NCI-H1694 treated with DMSO at 0.1 percent for 48 hours (cell line): ENCODE data around the gene NSL1.
"Not testable (repeated sequence)": the region's sequence is repeated elsewhere in the genome, so short reads cannot be mapped to it uniquely, and the experiment has no call there.

Experiments used
- DNase-seq: peaks from one replicate; lab custom pipeline; 2025; lab: John Stamatoyannopoulos, UW

Gene NSL1

DNA sequence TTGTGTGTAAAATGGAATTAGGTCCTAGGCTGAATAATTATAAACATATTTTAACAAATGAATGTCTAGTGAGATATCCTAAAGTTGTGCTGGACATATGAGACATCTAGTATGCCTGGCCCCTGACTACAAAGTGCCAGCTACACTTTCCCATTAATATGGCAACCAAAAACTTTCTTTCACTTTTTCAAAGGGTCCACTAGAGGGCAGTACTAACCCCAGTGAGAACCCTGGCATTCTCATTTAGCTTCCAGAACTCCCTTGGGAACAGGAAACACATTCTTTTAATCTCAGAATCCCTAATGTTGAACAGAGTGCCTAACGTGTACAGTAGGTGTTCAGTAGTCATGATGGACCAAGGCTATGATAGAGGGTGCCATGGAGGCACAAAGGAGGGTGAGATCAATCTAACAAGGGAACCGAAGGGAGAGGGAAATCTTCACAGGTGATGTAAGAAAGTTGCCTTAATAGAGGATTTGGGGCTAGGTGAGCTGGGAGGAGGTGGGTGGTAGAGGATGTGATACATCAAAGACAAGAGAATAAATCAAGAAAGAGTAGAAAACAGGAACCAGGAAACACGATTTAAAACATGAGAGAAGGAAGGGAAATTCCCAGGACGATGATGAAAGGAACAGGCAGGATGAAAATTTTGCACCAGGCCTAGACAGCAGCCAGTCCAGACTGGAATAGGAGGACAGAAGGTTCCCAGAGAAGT lies 41.6 kb downstream of the NSL1 start:
- peak; percentile 73 for DNase-seq

DNA sequence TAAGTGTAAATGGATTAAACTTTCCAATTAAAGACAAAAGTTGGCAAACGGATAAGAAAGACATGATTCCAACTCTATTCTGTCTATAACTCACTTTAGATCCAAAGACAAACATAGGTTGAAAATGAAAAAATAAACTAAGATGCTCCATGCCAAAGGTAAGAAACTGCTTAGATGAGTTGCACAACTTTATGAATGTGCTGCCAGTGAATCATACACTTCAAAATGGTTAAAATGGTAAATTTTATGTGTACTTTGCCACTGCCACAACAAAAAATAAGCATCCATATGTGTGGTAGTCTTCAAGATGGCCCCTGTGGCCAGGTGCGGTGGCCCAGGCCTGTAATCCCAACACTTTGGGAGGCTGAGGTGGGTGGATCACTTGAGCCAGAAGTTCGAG lies 45.0 kb downstream of the NSL1 start:
- DNase-seq: no peak

DNA sequence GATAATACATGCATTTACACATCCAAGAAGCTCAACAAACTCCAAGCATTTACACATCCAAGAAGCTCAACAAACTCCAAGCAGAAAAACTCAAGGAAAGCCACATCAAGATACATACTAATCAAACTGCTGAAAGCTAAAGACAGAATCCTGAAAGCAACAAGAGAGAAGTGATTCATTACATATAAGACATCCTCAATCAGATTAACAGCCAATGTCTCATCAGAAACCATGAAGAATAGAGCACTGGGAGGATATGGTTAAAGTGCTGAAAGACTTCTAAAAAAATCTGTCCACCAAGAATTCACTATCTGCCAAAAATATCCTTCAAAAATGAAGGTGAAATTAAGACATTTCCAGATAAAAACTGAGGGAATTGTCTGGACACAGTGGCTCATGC lies 46.3 kb downstream of the NSL1 start:
- DNase-seq: no peak

DNA sequence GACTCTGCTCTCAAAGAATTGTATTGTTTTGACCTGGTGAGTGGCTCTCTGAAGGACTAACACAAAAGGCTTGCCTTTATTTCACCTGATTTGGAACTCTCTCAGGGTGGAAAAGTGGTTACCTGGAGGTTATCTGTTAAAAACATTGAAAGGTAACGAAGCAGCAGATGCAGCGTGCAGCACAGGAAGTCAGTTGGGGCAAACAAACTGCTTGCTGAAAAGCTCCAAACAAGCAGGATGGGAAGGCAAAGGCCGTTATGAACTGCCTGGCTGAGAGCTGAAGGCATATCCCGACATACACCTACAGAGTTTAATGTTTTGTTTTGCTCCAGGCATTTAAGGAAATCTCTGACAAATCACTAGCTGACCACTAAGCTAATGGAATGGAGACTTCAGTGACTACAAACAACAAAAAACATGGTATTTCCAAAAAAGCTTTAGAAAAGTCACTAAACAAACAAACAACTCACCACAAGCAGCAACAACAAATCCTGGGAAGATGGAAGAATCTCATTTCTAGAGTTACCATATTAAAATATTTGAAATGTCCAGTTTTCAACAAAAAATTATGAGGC lies 47.6 kb downstream of the NSL1 start:
- no peak for DNase-seq

DNA sequence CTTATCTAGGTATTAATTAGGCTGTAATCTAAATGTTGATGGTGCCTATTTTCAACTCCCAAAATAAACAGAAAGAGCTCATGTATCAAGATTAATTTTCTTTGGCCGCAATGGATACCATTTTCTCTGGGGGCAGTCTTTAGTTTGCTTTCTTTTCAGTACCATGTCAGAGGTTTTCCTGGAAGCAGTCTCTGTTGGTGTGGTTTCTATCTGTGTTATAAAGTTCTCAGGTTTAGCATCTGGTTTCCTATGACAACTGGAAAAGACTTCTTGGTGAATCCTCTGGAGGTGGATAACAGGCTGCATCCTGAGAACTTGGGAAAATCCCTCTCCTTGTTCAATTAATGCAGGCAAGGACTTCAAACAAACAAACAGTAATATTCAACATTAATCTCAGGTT lies 53.2 kb downstream of the NSL1 start:
- no peak for DNase-seq

DNA sequence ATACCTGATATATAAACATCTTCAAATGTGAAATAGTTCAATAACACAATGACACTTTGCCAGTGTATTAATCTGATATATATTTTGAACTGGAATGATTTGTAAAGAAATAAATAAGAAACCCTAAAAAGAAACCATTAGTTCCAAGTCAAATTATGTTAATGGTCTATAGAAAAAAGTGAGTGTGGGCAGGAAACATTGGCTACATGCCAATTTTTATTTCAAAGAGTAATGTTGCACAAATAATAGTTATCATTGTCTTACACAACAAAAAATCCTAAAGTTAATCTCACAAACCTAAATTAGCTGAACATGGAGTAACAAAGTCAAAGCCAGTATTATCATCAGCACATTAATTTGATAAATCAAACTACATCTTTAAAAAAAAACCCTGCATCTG lies 54.0 kb downstream of the NSL1 start:
- no peak for DNase-seq

DNA sequence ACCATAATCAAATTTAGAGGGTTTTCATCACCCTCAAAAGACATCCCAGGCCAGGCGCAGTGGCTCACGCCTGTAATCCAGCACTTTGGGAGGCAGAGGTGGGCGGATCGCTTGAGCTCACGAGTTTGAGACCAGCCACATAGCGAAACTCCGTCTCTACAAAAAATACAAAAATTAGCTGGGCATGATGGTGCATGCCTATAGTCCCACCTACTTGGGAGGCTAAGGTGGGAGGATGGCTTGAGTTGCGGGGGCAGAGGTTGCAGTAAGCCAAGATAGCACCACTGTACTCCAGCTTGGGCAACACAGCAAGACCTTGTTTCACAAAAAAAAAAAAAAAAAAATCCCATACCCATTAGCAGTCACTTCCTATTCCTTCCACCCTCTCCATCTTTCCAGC lies 58.5 kb downstream of the NSL1 start:
- no peak for DNase-seq

DNA sequence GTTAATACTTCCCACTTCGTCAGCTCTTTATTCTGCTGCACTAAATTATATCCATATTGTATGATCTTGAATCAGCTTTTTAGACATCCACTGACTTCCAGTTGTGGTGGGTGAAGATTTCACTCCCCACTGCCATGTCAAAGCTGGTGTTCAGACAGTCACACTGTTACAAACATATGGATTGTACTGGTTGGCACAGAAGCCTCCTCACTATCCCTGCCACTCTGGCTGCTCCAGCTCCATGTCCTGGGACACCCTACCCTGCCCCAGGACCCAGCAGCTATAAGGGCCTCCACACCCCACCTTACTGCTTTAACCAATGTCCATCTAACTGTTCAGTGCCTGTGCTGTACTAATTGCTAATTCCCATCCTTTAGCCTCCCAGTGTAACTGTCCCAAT lies 59.9 kb downstream of the NSL1 start:
- DNase-seq: no peak

DNA sequence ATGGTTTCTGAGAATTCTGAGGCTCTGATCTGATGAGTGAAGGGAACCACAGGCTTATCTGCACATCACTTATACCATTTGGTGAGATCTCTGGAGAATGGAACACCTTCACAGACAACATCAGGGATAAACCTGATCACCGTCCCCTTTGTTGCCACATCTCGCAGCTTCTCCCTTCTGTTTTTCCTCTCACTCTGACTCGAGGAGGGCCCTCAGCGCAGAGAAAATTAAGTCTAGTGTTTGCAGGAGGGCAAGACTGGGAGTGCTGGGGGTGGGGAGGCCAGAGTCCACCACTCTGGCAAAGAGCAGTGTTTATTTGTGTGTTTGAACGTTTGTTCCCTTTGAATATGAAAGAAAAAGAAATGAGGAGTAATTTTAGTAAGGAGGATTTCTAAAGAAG lies 63.0 kb downstream of the NSL1 start:
- DNase-seq: no peak

DNA sequence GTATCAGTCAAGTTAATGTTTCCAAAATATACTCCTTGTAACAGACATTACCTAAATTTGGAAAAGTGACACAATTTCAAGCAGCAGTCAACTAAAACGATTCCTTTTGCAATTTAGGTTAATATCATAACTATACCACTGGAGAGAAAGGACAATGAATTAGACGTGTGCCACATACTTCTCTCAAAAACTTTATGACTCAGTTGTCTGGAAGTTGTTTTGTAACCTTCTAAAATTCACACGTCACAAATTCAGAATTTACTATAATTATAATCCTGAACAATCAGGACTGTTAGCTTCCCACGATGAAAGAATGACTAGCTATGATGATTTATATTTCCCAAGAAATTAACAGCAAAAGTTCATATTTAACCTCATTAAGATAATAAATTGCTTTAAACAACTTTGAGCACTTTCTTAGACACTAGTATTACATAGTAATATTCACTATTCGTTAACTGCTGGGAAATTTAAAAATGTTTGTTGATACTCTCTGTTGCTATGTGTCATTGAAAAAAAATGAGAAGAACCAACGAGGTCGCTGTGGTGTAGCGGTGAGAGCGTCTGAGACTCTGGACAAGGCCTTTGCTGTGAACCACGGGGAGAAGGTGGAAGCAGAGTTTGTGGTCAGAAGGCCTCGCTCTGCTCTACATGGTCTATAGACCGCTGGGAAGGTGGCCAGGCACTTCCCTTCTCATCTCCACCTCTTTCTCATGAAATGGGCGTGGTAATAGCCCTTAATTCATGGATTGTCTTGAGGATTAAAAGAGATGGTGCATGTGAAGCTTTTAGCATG lies 64.0 kb downstream of the NSL1 start:
- no peak for DNase-seq

DNA sequence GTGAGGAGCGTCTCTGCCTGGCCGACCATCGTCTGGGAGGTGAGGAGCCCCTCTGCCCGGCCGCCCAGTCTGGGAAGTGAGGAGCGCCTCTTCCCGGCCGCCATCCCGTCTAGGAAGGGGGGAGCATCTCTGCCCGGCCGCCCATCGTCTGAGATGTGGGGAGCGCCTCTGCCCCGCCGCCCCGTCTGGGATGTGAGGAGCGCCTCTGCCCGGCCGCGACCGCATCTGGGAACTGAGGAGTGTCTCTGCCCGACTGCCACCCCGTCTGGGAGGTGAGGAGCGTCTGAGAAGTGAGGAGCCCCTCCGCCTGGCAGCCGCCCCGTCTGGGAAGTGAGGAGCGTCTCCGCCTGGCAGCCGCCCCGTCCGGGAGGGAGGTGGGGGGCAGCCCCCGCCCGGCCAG lies 66.9 kb downstream of the NSL1 start:
- DNase-seq: not testable (repeated sequence)

DNA sequence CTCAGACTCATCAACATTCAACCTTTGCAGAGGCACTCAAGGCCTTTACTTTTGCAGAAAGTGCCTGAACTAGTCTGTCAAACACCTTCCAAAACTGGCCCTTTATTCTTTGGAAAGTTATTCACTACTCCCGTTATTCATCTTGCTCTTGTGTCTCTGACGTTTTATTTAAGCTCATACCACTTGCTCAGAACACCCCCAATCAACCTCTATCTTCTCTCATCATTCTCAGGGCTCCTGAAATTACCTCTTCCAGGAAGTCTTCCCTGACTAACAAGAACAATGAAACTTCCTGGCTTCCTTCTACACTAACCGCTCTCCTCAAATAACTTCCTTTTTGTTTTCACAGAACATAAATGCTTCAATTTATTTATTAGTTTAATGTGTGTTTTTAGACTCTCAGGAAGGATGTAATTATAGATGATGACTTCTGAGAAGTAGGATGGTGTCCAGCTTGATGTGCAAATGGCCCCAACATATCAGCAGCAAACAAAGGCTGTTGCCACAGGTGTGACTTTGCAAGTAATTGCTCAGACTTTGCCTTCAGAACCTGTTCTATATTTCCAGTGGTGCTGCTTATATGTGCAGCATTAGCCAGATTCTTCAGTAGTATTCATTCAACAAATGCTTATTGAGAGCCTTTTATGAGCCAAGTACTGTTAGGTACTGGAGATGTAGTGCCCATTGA lies 69.2 kb downstream of the NSL1 start:
- DNase-seq: no peak

DNA sequence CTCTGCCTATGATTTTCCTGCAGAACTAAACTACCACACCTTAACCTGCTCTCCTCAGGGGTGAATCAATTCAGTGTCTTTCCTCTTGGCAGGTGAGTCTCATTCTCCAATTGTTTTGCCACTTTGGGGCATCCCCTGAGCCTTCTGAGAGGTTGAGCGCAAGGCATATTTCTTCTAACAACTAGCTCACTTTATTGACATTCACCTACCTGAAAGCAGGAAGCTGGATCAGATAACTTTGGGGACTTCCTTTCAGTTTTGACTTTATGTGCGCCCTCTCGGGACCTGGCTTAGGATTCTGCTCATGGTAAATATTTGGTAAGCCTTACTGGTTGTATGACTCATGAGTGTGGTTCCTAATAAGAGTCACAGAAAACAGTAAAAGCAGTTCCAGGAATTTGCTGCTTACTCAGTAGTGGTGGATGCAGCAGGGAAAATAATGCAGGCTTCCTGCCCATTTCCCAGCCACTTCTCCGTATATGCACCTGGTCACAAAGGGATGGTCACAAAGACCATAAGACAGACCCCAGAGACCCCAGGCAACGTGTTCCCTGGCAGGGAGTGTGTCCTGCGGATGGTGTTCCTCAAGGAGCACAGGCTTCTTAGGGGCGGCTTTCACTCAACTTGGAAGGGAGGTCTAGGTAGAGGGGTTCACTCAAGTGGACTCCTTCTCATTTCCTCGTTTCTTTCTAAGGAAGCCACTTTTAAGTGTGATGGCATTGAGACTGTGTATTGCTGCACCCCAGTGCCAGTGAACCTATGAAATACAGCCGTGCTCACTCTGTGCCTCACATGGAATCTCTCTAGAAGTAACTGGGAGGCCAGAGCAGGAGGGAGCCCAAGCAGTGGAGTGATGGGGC lies 70.0 kb downstream of the NSL1 start:
- no peak for DNase-seq

DNA sequence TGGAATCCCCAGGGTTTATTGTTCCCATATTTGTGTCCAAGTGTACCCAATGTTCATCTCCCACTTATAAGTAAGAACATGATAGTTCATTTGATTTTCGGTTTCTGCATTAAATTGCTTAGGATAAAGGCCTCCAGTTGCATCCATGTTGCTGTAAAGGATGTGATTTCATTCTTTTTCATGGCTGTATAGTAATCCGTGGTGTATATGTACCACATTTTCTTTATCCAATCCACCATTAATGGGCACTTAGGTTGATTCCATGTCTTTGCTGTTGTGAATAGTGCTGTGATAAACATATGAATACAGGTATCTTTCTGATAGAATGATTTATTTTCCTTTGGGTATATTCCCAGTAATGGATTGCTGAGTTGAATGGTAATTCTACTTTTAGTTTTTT lies 71.9 kb downstream of the NSL1 start:
- DNase-seq: no peak

DNA sequence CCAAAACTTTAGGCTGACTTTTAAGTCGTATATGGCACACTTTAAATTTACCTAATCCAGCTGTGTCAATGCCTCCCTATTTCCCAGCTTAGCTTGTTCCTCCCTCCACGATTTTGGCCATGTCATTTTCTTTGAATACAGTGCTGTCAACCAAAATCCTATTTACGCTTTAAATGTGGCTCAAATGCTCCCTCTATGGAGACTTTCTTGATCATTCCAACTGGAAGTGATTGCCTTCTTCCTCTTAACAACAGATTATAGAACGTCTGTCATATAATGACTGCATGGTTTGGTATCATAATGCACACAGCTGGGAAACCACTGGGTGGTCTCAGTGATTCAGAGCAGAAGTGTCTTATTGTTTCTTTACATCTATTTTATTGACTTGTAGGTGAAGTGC lies 73.1 kb downstream of the NSL1 start:
- no peak for DNase-seq

DNA sequence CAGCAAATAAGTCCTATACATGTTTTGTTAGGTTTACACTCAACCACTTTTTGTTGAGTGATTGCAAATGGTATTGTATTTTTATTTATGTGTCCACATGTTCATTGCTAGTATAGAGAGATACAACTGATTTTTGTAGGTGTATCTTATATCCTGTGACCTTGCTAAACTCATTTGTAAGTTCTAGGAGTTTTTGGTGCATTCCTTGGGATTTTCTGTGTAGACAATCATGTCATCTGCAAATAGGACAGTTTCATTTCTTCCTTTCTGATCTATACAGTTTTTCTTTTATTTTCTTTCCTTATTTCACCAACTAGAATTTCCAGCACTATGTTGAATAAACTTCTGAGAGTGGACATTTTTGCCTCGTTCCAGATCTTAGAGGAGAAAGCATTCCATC lies 75.4 kb downstream of the NSL1 start:
- DNase-seq: no peak

DNA sequence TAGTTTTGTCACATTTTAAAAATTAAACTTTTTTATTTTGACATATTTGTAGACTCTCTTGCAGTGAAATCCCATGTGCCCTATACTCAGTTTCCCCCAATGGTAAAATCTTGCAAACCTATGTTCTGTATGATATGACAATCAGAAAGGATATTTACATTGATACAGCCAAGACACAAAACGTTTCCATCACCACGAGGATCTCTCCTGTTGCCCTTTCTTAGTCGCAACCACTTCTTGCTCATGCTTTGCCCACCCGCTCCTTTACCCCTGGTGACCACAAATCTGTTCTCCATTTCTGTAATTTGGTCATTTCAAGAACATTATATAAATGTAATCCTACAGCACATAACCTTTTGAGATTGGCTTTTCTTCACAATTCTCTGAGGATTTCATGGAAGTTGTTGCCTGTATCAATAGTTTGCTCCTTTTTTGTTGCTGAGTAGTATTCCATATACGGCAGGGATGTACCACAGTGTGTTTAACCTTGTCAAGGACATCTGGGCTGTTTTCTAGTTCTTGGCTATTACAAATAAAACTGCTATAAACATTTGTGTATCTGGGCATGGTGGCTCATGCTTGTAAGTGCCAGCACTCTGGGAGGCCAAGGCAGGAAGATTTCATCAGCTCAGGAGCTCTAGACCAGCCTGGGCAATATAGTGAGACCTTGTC lies 78.0 kb downstream of the NSL1 start:
- no peak for DNase-seq

DNA sequence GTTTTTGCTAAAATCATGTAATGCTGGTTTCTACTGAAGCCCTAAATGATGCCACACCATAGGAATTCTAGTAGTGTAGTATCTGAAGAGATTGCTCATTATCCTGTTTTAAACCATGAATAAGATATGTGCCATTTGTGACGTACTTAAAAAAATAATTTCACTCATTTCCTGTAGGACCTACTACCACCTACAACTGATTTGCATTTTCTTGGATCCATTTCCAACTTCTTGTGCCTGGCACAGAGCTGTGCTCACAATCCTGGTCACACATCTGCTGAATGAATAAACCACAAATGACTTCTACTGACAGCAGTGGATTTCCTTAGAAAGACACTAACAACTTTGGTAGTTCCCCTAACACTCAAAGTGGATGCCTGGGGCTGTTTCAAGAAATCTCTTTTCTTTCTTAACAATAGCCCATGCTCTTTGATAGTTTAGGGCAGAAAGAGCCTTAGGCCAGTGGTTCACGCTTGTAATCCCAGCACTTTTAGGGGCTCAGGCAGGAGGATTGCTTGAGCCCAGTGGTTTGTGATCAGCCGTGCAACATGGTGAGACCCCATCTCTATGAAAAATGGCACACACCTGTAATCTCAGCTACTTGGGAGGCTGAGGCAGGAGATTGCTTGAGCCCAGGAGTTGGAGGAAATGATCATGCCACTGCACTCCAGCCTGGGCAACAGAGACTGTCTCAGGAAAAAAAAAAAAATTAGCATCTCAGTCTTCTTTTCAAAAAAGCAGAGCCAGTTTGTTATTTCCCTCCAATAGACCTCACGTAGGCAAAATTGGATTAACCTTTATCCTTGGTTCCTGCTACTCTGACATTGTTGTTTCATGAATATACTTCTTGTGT lies 78.9 kb downstream of the NSL1 start:
- no peak for DNase-seq

DNA sequence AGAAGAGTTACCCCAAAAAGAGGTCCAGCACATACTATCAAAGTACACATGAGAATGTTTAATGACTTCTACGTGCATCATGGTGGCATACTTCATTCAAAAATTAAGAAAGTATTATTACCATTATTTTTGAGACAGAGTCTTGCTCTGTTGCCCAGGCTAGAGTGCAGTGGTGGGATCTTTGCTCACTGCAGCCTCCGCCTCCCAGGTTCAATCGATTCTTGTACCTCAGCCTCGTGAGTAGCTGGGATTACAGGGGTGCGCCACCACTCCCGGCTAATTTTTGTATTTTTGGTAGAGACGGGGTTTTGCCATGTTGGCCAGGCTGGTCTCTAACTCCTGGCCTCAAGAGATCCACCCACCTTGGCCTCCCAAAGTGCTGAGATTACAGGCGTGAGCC lies 79.6 kb downstream of the NSL1 start:
- not testable (repeated sequence) for DNase-seq

DNA sequence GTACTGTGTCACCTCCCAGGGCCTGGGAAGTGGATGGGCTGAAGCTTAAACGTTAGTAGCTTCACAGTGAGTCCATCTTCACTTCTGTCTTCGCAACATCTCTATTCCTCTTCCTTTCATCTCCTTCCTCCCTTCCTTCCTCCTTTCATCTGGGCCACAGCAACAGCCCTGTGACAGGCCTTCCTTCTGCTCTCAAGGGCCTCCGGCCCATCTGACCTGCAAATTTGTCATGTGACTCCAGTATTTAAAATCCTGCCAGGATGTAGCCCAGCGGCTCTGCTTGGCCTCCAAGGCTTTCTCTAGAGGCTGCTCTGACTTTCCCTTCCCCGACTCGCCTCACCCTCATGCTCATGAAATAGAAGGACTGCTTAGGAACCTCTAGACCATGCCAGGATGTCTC lies 81.0 kb downstream of the NSL1 start:
- DNase-seq: no peak
